RPMI8226 (cell line): ENCODE data around the gene DEPP1.
"Not testable (repeated sequence)": the region's sequence is repeated elsewhere in the genome, so short reads cannot be mapped to it uniquely, and the experiment has no call there.

Source experiments
- DNase-seq: peaks from one replicate; pipeline ENCODE4 v3.0.0-alpha.2; 2015

DEPP1 gene

GRCh38 chr10:44978570-44979280, at the start of gene DEPP1:
DEPP1 (minus strand) TSS chr10:44978809; CDS start chr10:44978030, 779 bp downstream.
- DNase-seq = peak; percentile 90

GRCh38 chr10:45023426-45023825, 44.8 kb upstream of the DEPP1 start:
- no peak for DNase-seq

GRCh38 chr10:45015590-45015989, 37.0 kb upstream of the DEPP1 start:
- no peak for DNase-seq

DNA sequence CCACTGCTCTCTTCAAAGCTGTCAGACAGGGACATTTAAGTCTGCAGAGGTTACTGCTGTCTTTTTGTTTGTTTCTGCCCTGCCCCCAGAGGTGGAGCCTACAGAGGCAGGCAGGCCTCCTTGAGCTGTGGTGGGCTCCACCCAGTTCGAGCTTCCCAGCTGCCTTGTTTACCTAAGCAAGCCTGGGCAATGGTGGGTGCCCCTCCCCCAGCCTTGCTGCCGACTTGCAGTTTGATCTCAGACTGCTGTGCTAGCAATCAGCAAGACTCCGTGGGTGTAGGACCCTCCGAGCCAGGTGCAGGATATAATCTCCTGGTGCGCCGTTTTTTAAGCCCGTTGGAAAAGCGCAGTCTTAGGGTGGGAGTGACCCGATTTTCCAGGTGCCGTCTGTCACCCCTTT, 35.9 kb upstream of the DEPP1 start:
- DNase-seq = not testable (repeated sequence)

- DNase-seq = peak; percentile 74
Measured at GRCh38 chr10:45008524-45009161, 30.0 kb upstream of the DEPP1 start.

DNA sequence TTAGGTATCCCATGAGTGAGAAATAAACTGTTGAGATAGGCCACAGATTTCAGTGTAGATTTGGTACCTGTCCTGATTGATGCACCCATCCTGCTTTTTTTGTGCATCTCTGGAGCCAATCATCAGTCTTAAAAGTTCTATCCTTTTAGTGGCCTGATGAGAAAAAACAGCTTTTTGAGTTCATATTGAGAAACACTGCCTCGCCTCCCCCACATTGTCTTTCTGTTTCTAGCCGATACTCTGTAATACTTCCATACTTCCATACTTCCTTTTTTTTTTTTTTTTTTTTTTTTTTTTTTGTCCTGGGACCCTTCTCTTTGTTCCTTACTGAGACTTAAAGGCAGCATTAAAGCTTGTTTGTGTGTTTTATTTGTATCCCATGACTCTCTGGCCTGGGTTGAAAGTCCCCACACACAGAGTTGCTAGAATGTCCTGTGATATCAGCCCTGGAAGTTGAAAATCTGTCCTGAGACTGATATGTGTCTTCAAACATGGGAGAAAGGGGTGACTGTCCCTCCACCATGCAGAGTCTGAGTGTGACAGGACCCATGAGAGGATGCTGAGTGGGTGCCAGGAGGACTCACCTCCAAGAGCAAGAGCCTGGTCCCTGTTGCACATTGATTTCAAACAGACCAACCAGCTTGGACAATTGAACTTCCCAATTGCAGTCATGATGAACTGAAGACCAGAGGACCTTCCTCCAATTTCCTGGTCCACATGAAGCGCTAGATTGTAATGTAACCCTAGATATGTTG, 27.8 kb upstream of the DEPP1 start:
- no peak for DNase-seq

GRCh38 chr10:45005284-45005683, 26.7 kb upstream of the DEPP1 start:
- no peak for DNase-seq

GRCh38 chr10:45004661-45005060, 26.1 kb upstream of the DEPP1 start:
- no peak for DNase-seq

DNA sequence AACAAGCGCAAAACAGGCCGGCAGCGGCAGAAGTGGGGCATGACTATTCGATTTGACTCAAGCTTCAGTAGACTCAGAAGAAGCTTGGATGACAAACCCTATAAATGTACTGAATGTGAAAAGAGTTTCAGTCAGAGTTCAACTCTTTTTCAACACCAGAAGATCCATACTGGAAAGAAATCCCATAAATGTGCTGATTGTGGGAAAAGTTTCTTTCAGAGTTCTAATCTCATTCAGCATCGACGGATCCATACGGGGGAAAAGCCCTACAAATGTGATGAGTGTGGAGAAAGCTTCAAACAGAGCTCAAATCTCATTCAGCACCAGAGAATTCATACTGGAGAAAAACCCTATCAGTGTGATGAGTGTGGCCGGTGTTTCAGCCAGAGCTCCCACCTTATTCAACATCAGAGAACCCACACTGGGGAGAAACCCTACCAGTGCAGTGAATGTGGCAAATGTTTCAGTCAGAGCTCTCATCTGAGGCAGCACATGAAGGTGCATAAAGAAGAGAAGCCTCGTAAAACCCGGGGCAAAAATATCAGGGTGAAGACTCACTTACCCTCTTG, 24.9 kb upstream of the DEPP1 start:
- DNase-seq = no peak

DNA sequence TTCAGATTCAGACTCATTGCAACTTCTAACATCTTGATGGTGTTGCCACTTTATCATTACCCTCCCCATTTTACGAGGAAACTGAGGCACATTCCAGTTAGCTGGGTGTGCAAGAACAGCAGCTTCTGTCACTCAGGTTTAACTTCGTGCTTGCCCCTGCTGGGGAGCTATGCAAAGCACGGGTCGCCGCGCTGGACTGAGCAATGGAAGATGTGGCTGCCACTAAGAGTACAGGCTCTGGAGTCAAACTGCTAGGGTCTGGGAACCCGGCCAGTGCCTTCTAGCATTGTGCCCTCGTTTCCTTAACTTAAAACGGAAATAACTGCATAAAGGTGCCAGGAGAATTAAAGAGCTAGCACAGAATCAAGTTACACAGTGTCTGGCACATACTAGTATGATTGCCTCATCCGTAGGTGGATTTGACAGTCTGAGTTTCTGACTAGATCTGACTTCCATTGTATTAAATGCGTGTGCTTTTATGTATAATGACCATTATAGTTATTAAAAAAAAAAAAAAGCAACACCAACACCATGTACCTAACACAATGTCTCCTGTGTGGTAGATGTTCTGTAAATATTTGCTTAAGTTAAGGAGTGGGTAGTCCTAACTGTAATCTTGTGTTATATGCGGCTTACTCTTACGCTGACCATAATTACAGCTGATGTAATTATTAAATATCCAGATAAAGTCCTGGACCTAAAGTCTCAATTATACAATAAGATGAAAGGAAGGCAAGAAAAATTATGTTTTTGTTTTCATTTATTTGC, 23.0 kb upstream of the DEPP1 start:
- peak; percentile 80 for DNase-seq

GRCh38 chr10:45000752-45001380, 22.3 kb upstream of the DEPP1 start, which contains the start of gene ZNF22:
ZNF22 (plus strand) TSS chr10:45000923; CDS start chr10:45003369, 2,446 bp downstream.
- DNase-seq = peak; percentile 65

GRCh38 chr10:45000138-45000751, 21.6 kb upstream of the DEPP1 start:
- no peak for DNase-seq

GRCh38 chr10:44998146-44998631, 19.6 kb upstream of the DEPP1 start:
- no peak for DNase-seq

- DNase-seq = no peak
Measured at GRCh38 chr10:44997105-44997748, 18.6 kb upstream of the DEPP1 start.

DNA sequence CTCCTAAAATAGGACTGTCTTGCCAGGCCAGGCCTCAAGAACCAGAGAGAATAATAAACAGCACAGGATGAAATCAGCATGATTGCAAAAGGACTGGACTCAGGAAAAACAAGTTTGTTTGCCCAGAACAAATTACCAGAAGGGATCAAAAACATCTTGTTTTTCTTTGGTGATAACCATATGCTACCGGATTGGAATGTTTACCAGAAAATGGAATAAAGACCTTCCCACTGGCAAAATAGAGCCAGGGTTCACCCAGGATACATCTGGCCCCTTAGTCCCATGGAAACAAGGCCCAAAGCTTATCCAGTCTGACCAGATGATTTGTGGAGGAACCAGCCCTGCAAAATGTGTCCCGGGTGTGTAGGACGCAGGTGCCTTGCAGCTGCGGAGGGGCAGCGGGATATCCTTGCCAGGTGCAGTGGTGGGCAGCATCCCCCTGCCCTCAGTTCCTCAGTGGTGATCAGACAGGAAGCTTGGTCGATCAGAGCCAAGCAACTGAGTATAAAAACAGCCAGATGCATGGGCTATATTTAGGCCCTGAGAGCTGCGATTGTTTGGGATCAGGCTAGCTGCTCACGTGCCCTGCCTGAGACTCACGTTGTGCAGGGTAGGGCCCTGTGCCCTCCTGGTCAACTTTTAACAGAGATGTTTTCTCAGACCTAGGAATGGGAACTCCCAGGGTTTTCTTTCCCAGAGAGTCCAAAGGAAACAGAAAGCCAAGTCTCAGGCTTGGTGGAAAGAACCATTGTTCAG, 17.5 kb upstream of the DEPP1 start:
- DNase-seq = peak; percentile 83

GRCh38 chr10:44995581-44995913, 16.9 kb upstream of the DEPP1 start:
- DNase-seq = peak; percentile 76

- DNase-seq = peak; percentile 46
Measured at GRCh38 chr10:44994752-44995530, 16.3 kb upstream of the DEPP1 start.

DNA sequence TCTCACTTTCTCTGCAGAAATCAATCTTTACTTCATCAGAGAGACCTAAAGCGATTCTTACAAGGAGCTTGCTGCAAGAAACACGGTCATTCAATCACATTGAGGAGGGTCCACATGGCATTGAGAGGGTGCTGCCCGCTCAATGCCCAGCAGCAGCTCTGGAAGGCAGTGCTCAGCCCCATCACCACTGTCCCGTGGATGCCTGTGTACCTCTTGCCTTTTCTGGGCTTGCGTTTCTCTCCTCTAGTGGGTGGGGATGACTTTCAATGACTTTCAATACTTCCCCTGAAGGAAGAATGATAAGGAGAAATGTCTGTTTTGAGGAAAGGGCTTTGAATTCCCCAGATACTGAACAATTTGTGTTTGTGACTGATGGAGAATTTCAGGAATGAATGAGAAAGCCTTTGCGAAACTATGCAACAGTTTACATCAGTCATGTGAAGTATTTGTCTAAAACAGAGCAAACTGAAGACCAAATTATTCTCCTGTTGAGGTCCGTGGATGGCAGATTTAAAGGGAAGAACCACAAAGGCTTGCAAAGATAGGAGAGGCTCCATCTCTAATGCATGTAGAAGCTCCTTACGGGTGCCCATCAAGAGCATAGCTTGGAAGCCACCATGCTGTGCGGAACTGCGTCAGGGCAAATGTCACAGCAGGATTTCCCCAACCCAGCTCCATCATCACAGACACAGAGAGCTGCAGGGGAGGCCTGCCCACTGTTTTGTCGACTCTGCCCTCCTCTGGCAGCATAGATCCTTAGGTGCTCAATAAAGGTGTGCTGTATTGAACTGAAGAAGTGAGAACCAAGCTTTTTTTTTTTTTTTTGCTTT, 15.5 kb upstream of the DEPP1 start:
- no peak for DNase-seq
